ENCODE measurements around the gene CERT1. TPM values are rescaled to one million over a fixed set of nuclear protein-coding genes. Genes with fewer than 3 reads are reported as not detected.
"Not testable (repeated sequence)": the region's sequence is repeated elsewhere in the genome, so short reads cannot be mapped to it uniquely, and the experiment has no call there.

CERT1 gene
- total RNA-seq, 1 donor from 2014 or later: 38.3 TPM

DNA sequence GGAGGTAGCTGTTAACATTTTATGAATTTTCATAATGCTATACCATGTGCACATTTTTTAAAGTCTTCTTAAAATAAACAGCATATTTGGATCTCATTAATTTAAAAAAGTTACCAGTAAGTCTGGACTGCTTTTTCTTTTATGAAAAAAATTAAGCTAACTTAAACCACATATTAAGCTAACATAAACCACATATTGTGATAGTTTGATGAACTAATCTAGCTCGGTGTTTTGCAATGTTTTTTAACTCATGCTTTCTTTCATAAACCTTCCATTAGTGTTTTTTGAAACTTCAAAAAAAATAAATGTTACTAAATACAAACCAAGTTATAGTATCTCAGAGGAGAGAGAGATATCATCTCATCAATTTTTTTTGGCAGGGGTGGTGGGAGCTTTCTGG lies 26.8 kb upstream of the CERT1 start:
- peaks cover 2% of the 10 kb centered on the region for H3K4me1 Mint-ChIP-seq
- TF ChIP-seq CTCF (IDR thresholded peaks at IDR 0.05; ENCODE audit: unreplicated experiment): no peak
- H3K36me3 Mint-ChIP-seq: peaks cover 27% of the 10 kb centered on the region
- no peak overlapping the region for H3K27ac Mint-ChIP-seq
- H3K27me3 Mint-ChIP-seq (ENCODE audit: low read depth): no peaks in the 10 kb centered on the region
- no peak for DNase-seq (ENCODE audit: low spot score in 2 of 2, unreplicated experiment in 2 of 2)
- H3K9me3 Mint-ChIP-seq: peaks cover 25% of the 10 kb centered on the region
- no peak overlapping the region for H3K4me3 Mint-ChIP-seq

- no peaks in the 10 kb centered on the region for H3K27me3 Mint-ChIP-seq (ENCODE audit: low read depth)
- H3K27ac Mint-ChIP-seq: no peak overlapping the region
- peaks cover 2% of the 10 kb centered on the region for H3K4me1 Mint-ChIP-seq
- no peak for DNase-seq (ENCODE audit: low spot score in 2 of 2, unreplicated experiment in 2 of 2)
- H3K4me3 Mint-ChIP-seq: no peak overlapping the region
- TF ChIP-seq CTCF (IDR thresholded peaks at IDR 0.05; ENCODE audit: unreplicated experiment): no peak
- peaks cover 37% of the 10 kb centered on the region for H3K9me3 Mint-ChIP-seq
- peaks cover 40% of the 10 kb centered on the region for H3K36me3 Mint-ChIP-seq
Observed at GRCh38 chr5:75536694-75537360, 25.4 kb upstream of the CERT1 start.

- TF ChIP-seq CTCF (IDR thresholded peaks at IDR 0.05; ENCODE audit: unreplicated experiment): no peak
- Mint-ChIP-seq H3K9me3 (peaks cover 39% of the 10 kb centered on the region), H3K27me3 (ENCODE audit: low read depth) (no peaks in the 10 kb centered on the region), H3K4me1 (peaks cover 2% of the 10 kb centered on the region), H3K4me3 (no peak overlapping the region), H3K27ac (no peak overlapping the region), H3K36me3 (peaks cover 43% of the 10 kb centered on the region)
- DNase-seq (ENCODE audit: low spot score in 2 of 2, unreplicated experiment in 2 of 2): no peak
Observed at GRCh38 chr5:75536147-75536546, 24.7 kb upstream of the CERT1 start.

DNA sequence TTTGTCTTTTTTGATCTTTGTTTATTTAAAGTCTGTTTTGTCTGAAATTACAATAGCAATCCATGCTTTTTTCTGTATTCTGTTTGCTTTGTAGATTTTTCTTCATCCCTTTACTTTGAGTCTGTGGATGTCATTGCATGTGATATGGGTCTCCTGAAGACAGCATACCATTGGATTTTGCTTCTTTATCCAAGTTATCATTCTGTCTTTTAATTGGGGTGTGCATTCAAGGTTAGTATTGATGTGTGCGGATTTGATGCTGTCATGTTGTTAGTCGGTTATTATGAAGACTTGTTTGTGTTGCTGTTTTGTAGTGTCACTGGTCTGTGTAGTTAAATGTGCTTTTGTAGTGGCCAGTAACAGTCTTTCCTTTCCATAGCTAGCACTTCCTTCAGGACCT lies 23.3 kb upstream of the CERT1 start:
- Mint-ChIP-seq H3K27me3 (ENCODE audit: low read depth) (no peaks in the 10 kb centered on the region), H3K4me3 (no peak overlapping the region), H3K9me3 (peaks cover 39% of the 10 kb centered on the region)

DNA sequence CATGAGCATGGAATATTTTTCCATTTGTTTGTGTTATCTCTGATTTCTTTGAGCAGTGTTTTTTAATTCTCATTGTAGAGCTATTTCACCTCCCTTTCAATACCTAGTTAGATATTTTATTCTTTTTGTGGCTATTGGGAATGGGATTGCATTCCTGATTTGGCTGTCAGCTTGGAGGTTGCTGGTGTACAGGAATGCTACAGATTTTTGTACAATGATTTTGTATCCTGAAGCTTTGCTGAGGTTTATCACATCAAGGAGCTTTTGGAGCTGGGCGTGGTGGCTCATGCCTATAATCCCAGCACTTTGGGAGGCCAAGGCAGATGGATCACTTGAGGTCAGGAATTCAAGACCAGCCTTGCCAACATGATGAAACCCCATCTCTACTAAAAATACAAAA lies 22.3 kb upstream of the CERT1 start:
- DNase-seq (ENCODE audit: low spot score in 2 of 2, unreplicated experiment in 2 of 2); H3K27ac Mint-ChIP-seq; H3K4me1 Mint-ChIP-seq: not testable (repeated sequence)

More for the DNA sequence above, 23.3 kb upstream of the CERT1 start:
- no peak overlapping the region for H3K27ac Mint-ChIP-seq
- no peak for DNase-seq (ENCODE audit: low spot score in 2 of 2, unreplicated experiment in 2 of 2)
- TF ChIP-seq CTCF (IDR thresholded peaks at IDR 0.05; ENCODE audit: unreplicated experiment): no peak
- H3K36me3 Mint-ChIP-seq: peaks cover 44% of the 10 kb centered on the region
- peaks cover 2% of the 10 kb centered on the region for H3K4me1 Mint-ChIP-seq

DNA sequence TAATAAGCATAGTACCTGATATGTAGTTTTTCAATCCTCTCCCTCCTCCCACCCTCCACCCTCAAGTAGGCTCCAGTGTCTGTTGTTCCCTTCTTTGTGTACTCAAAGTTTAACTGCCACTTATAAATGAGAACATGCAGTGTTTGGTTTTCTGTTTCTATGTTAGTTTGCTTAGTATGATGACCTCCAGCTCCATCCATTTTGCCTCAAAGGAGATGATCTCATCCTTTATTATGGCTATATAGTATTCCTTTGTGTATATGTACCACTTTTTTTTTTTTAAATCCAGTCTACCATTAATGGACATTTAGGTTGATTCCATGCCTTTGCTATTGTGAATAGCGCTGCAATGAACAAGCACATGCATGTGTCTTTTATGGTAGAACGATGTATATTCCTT lies 20.8 kb upstream of the CERT1 start:
- H3K9me3 Mint-ChIP-seq: peaks cover 39% of the 10 kb centered on the region
- H3K27me3 Mint-ChIP-seq (ENCODE audit: low read depth): no peaks in the 10 kb centered on the region
- peaks cover 44% of the 10 kb centered on the region for H3K36me3 Mint-ChIP-seq
- no peaks in the 10 kb centered on the region for H3K4me1 Mint-ChIP-seq
- no peak for TF ChIP-seq CTCF (IDR thresholded peaks at IDR 0.05; ENCODE audit: unreplicated experiment)
- DNase-seq (ENCODE audit: low spot score in 2 of 2, unreplicated experiment in 2 of 2): no peak
- H3K4me3 Mint-ChIP-seq: no peak overlapping the region
- no peak overlapping the region for H3K27ac Mint-ChIP-seq

More for the DNA sequence above, 22.3 kb upstream of the CERT1 start:
- not testable (repeated sequence) for H3K27me3 Mint-ChIP-seq (ENCODE audit: low read depth); H3K4me3 Mint-ChIP-seq
- peaks cover 39% of the 10 kb centered on the region for H3K9me3 Mint-ChIP-seq
- H3K36me3 Mint-ChIP-seq: peaks cover 44% of the 10 kb centered on the region
